SK-N-MC (cell line): ENCODE measurements around the gene ADAD1.

ENCODE experiments used
- EZH2 ChIP-seq: fragments of 200-600 bp; sonication (generic); IDR thresholded peaks from one replicate; pipeline ENCODE4 v1.6.1; 2017; ENCODE audit warnings: antibody characterized with exemption
- POLR2AphosphoS5 ChIP-seq: IDR thresholded peaks from 2 replicates; pipeline ENCODE4 v1.6.1; 2012; ENCODE audit warnings: mild to moderate bottlenecking, low read depth, low read length, borderline replicate concordance

DNA sequence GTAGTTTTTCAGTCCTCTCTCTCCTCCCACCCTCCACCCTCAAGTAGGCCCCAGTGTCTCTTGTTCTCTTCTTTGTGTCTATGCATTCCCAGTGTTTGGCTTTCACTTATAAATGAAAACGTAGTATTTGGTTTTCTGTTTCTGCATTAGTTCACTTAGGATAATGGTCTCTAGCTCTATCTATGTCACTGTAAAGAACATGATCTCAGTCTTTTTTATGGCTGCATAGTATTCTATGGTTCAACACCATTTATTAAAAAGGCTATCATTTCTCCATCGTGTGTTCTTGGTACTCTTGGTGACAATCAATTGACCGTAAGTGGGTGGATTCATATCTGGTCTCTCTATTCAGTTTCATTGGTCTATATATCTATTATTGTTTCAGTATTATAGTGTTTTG lies 96.4 kb downstream of the ADAD1 start:
- TF ChIP-seq POLR2AphosphoS5 = no peak
- no peak for TF ChIP-seq EZH2
